HEK293 (cell line): ENCODE data around the gene UGT2A3.

Source experiments
- CTCF ChIA-PET: fragments of 350-600 bp; formaldehyde crosslinking; extraction: SDS; loops from one replicate; lab custom pipeline; 2021; ENCODE audit warnings: antibody characterized with exemption; lab: Yijun Ruan, JAX
- POLR2A ChIA-PET: fragments of 300-600 bp; formaldehyde crosslinking; extraction: SDS; loops from one replicate; lab custom pipeline; 2020; ENCODE audit warnings: antibody characterized with exemption, inconsistent platforms; lab: Yijun Ruan, JAX
- H3K27ac ChIP-seq: fragments of 200-500 bp; sonication (Bioruptor generic); 2 replicates; pipeline ENCODE4 v1.5.1; 2014; ENCODE audit warnings: low read depth, low read length, control low read depth, inconsistent platforms; ENCODE audit errors: extremely low read depth
- H3K36me3 ChIP-seq, 2 experiments: fragments of 200-500 bp in 1 of 2; sonication (Bioruptor generic) in 1 of 2; 1 replicate in 1 of 2; 2 replicates in 1 of 2; pipeline ENCODE4 v1.5.1; 2014 to 2017; ENCODE audit warnings: inconsistent platforms in 2 of 2, low read length in 2 of 2; ENCODE audit not compliant: control insufficient read depth in 2 of 2, insufficient read depth in 1 of 2
- H3K4me1 ChIP-seq: fragments of 200-500 bp; sonication (Bioruptor generic); 2 replicates; pipeline ENCODE4 v1.5.1; 2014; ENCODE audit warnings: mild to moderate bottlenecking, low read length, inconsistent platforms; ENCODE audit not compliant: control insufficient read depth, insufficient read depth
- H3K4me3 ChIP-seq: 2 replicates; pipeline ENCODE4 v1.5.1; 2011; ENCODE audit warnings: low read depth, mild to moderate bottlenecking, control low read depth, low read length, moderate library complexity
- H3K9me3 ChIP-seq: fragments of 200-500 bp; sonication (Bioruptor generic); 2 replicates; pipeline ENCODE4 v1.5.1; 2014; ENCODE audit warnings: low read depth, low read length, inconsistent platforms; ENCODE audit not compliant: control insufficient read depth, insufficient read depth
- FEZF1 ChIP-seq: fragments of 450-650 bp; formaldehyde crosslinking; IDR thresholded peaks from 2 replicates; pipeline ENCODE4 v1.5.1; 2016; ENCODE audit warnings: missing biosample characterization, missing genetic modification characterization
- HOXC10 ChIP-seq: sonication (generic); formaldehyde crosslinking; IDR thresholded peaks from 2 replicates; pipeline ENCODE4 v1.8.1; 2023; ENCODE audit warnings: mild to moderate bottlenecking, missing genetic modification reagents
- INSM2 ChIP-seq: fragments of 450-650 bp; formaldehyde crosslinking; IDR thresholded peaks from 2 replicates; pipeline ENCODE4 v1.5.1; 2016; ENCODE audit warnings: missing biosample characterization, missing genetic modification characterization
- PRDM10 ChIP-seq: fragments of 450-650 bp; formaldehyde crosslinking; IDR thresholded peaks from 2 replicates; pipeline ENCODE4 v1.5.1; 2016; ENCODE audit warnings: missing biosample characterization, missing genetic modification characterization
- SP2 ChIP-seq: fragments of 450-650 bp; formaldehyde crosslinking; IDR thresholded peaks from 2 replicates; pipeline ENCODE4 v1.5.1; 2016; ENCODE audit warnings: missing biosample characterization, missing genetic modification characterization
- YY2 ChIP-seq: fragments of 450-650 bp; formaldehyde crosslinking; IDR thresholded peaks from 2 replicates; pipeline ENCODE4 v1.5.1; 2016; ENCODE audit warnings: missing biosample characterization, missing genetic modification characterization
- ZFP69B ChIP-seq: fragments of 450-650 bp; formaldehyde crosslinking; IDR thresholded peaks from 2 replicates; pipeline ENCODE4 v1.5.1; 2016; ENCODE audit warnings: missing biosample characterization, missing genetic modification characterization
- ZIC2 ChIP-seq: fragments of 450-650 bp; formaldehyde crosslinking; IDR thresholded peaks from 2 replicates; pipeline ENCODE4 v1.5.1; 2016; ENCODE audit warnings: missing biosample characterization, missing genetic modification characterization
- ZNF175 ChIP-seq: fragments of 450-650 bp; formaldehyde crosslinking; IDR thresholded peaks from 2 replicates; pipeline ENCODE4 v1.5.1; 2016; ENCODE audit warnings: missing biosample characterization, missing genetic modification characterization
- ZNF280C ChIP-seq: fragments of 450-650 bp; formaldehyde crosslinking; IDR thresholded peaks from 2 replicates; pipeline ENCODE4 v1.5.1; 2016; ENCODE audit warnings: missing biosample characterization, missing genetic modification characterization
- ZNF354C ChIP-seq: fragments of 450-650 bp; formaldehyde crosslinking; IDR thresholded peaks from 2 replicates; pipeline ENCODE4 v1.5.1; 2016; ENCODE audit warnings: missing biosample characterization, missing genetic modification characterization, low read depth, borderline replicate concordance
- ZNF362 ChIP-seq: fragments of 450-650 bp; formaldehyde crosslinking; IDR thresholded peaks from 2 replicates; pipeline ENCODE4 v1.5.1; 2016; ENCODE audit warnings: missing biosample characterization, missing genetic modification characterization
- ZNF366 ChIP-seq: fragments of 450-650 bp; formaldehyde crosslinking; conservative IDR thresholded peaks from 2 replicates; pipeline ENCODE4 v1.5.1; 2016; ENCODE audit warnings: missing biosample characterization, missing genetic modification characterization
- ZNF398 ChIP-seq: fragments of 450-650 bp; formaldehyde crosslinking; IDR thresholded peaks from 2 replicates; pipeline ENCODE4 v1.5.1; 2017; ENCODE audit warnings: missing biosample characterization, missing genetic modification characterization
- ZNF530 ChIP-seq: fragments of 450-650 bp; formaldehyde crosslinking; IDR thresholded peaks from 2 replicates; pipeline ENCODE4 v1.5.1; 2016; ENCODE audit warnings: low read depth, missing biosample characterization, missing genetic modification characterization
- ZNF544 ChIP-seq: fragments of 450-650 bp; formaldehyde crosslinking; IDR thresholded peaks from 2 replicates; pipeline ENCODE4 v1.5.0; 2017; ENCODE audit warnings: missing biosample characterization, missing genetic modification characterization
- ZNF548 ChIP-seq: fragments of 450-650 bp; formaldehyde crosslinking; IDR thresholded peaks from 2 replicates; pipeline ENCODE4 v1.5.1; 2016; ENCODE audit warnings: missing biosample characterization, missing genetic modification characterization
- ZNF585B ChIP-seq: fragments of 450-650 bp; formaldehyde crosslinking; IDR thresholded peaks from 2 replicates; pipeline ENCODE4 v1.5.1; 2016; ENCODE audit warnings: missing biosample characterization, missing genetic modification characterization

Gene UGT2A3

GRCh38 chr4:68907788-68908700 lies 43.6 kb downstream of the UGT2A3 start:
- H3K36me3 ChIP-seq = no peaks in the 10 kb centered on the region
- TF ChIP-seq ZNF354C (tag by site-specific recombination) (no peak), ZNF548 (tag by site-specific recombination) (no peak), ZNF280C (no peak), ZNF362 (no peak), YY2 (tag by site-specific recombination) (no peak), ZNF398 (tag by site-specific recombination) (no peak), FEZF1 (tag by site-specific recombination) (no peak), ZNF175 (no peak), INSM2 (tag by site-specific recombination) (no peak), ZFP69B (tag by site-specific recombination) (no peak), ZNF585B (no peak), ZNF366 (tag by site-specific recombination) (no peak), ZNF530 (no peak), SP2 (no peak), ZIC2 (tag by site-specific recombination) (no peak), ZNF544 (no peak), PRDM10 (no peak), HOXC10 (CRISPR knock-in tag) (no peak)
- TF ChIP-seq, all 188 proteins: peak for 0
- Histone ChIP-seq H3K9me3 (no peaks in the 10 kb centered on the region), H3K27ac (no peak overlapping the region), H3K4me3 (no peak overlapping the region), H3K4me1 (no peaks in the 10 kb centered on the region)
- ChIA-PET CTCF (no interaction called here), POLR2A (no interaction called here)
